GM19372 (cell line): ENCODE measurements around the gene KIF19.

Source experiments
- ATAC-seq: cut with Tn5 transposase; IDR thresholded peaks from one replicate; pipeline ENCODE4 v1.9.1; 2021; ENCODE audit warnings: mild to moderate bottlenecking, low read depth, moderate library complexity; ENCODE audit not compliant: unreplicated experiment

Gene KIF19

DNA sequence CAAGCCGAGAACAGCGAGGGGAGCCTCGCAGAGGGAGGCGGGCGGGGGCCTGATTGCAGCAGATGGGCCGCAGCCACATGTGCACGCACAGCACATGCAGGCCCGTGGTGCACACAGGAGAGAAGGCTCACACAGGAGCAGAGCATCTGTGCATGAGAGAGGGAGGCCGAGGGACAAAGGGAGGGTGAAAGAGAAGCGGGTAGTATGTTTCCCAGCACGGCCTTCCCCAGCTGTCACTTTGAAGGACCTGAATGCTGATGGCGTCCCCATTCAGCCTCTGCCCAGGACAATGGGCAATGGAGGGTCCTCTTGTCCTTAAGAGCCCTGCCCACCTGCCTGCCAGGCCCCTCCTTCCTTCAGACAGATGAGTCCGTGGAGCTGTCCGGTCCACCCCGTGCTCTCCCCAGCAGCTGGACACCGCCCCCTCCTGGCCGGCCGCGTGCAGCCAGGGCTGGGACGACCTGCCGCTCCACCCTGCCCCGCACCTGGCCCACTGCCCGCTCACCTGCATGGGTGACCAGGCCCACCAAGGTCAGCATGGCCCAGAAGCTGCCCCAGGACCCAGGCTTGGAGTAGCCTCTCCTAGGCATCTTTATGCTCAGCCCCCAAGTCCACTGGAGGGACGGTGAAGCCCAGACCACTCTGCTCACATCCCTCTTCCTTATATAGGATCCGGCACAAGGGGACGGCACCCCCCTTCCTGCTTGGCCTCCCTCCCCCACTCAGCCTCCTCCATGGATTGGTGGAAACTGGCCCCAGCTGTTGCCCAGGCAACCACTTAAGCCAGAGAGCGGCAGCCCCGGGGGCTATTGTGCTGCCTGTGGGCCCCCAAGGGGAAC lies 35.4 kb downstream of the KIF19 start, which contains the start of gene BTBD17:
Gene BTBD17, minus strand, starts transcription at position 639 of the 839 bp plus-strand sequence. Its CDS starts 49 bp downstream, at position 590.
- ATAC-seq, result no peak

- no peak for ATAC-seq
These were observed 36.0 kb downstream of the KIF19 start for GRCh38 chr17:74362069-74362405.

DNA sequence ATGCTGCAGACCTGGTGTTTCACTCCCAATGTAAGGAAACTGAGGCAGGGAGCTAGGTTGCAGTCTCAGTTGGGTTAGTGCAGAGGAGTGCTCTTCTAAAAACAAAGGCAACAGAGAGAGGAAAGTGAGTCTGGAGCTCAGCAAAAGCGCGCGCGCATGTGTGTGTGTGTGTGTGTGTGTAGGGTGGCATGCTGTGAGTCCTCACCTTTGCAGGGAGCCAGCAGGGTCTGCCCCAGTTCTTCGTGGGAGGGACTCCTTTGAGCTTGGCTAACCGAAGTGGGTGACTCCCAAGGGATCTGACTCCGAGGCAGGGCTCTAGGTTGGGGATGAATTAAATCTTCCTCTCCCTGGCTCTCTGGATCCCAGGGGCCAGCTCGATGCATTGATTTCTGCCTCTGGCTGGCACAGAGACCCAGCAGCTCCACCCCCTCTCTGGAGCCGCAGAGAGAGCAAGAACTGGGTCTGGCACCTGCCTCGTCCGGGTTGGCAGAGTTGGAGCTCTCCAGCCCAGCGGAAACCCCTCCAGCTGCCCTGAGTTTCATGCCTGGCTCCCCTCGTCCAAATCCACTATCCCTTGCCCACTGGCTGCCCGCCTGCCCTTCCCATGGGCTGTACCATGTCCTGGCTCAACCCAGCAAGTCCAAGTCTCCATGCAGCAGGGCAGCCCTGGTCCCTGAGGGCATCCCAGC lies 36.9 kb downstream of the KIF19 start:
- no peak for ATAC-seq

GRCh38 chr17:74367206-74367605 lies 41.2 kb downstream of the KIF19 start, which contains the start of gene GPR142:
Gene GPR142, plus strand, starts transcription at chr17:74367506. Its CDS starts 2,035 bp downstream, at chr17:74369541.
- ATAC-seq, result no peak

DNA sequence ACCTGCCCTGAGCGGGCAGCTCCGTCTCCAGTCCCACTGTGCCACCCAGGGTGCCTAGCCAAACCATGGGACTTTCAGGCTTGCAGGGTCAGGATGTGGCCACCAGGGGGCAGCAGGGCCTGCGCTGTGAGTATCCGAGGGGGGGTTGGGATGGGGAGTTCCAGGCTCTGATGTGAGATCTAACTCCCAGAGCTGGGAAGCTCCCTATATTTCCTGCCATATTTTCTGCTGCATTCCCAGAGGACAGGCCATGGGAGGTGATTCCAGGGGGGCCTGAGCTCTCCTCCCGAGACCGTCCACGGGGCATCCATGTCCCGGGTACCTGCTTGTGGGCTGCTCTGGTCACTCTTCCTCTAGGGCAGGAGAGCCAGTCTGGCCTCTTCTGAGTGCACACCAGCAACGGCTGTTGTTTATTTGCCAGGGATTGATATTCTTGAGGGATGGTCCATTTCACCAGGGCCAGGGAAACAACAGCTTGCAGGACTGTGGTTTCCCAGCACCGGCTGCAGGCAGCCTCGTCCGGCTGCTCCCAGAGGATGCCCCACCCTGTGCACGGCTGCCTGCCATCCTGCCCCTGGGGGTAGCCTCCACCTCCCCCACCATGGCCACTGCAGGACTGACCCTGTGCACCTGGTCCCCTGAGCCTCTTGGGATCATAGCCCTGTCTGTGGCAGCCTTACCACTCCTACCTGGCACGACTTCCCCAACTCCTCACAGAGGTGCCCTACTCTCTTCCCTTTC lies 42.5 kb downstream of the KIF19 start:
- no peak for ATAC-seq

- no peak for ATAC-seq
These were observed 43.2 kb downstream of the KIF19 start for GRCh38 chr17:74369221-74369620.

GRCh38 chr17:74369665-74370490 lies 43.9 kb downstream of the KIF19 start:
- ATAC-seq, result no peak

DNA sequence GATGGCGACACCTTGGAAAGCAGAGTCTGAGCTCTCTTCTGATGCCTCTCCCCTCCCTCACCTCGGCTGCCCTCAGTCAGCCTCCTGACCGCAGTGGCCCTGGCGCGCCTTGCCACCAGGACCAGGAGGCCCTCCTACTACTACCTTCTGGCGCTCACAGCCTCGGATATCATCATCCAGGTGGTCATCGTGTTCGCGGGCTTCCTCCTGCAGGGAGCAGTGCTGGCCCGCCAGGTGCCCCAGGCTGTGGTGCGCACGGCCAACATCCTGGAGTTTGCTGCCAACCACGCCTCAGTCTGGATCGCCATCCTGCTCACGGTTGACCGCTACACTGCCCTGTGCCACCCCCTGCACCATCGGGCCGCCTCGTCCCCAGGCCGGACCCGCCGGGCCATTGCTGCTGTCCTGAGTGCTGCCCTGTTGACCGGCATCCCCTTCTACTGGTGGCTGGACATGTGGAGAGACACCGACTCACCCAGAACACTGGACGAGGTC lies 45.7 kb downstream of the KIF19 start:
- no peak for ATAC-seq

DNA sequence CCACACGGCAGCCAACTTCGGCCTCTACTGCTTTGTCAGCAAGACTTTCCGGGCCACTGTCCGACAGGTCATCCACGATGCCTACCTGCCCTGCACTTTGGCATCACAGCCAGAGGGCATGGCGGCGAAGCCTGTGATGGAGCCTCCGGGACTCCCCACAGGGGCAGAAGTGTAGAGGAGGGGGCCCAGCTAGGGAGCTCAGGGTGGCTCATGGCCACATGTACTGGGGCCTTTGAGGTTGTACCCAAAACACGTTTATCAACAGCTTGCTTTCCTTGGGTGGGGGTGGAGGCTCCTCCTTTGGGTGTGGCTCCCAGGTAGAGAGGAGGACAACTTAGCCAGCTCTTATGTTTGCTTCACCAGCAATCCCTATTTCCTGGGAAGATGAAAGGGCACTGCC lies 46.4 kb downstream of the KIF19 start:
- no peak for ATAC-seq

GRCh38 chr17:74373838-74374606 lies 48.0 kb downstream of the KIF19 start:
- ATAC-seq, result no peak

DNA sequence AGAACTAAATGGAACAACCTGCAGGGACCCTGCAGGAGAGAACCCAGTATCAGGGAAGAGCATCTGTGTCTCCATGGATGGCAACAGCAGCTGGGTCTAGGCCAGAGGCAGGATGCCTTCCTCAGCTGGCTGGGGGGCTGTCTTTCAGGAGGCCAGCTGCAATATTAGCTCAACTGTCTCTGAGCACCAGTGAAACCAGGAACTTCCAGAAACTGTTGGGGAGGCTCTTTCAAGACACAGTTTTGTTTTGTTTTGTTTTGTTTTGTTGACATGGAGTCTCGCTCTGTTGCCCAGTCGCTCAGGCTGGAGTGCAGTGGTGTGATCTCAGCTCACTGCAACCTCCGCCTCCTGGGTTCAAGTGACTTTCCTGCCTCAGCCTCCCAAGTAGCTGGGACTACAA lies 48.8 kb downstream of the KIF19 start:
- ATAC-seq, result no peak

- no peak for ATAC-seq
These were observed 53.6 kb downstream of the KIF19 start for GRCh38 chr17:74379495-74380085.

DNA sequence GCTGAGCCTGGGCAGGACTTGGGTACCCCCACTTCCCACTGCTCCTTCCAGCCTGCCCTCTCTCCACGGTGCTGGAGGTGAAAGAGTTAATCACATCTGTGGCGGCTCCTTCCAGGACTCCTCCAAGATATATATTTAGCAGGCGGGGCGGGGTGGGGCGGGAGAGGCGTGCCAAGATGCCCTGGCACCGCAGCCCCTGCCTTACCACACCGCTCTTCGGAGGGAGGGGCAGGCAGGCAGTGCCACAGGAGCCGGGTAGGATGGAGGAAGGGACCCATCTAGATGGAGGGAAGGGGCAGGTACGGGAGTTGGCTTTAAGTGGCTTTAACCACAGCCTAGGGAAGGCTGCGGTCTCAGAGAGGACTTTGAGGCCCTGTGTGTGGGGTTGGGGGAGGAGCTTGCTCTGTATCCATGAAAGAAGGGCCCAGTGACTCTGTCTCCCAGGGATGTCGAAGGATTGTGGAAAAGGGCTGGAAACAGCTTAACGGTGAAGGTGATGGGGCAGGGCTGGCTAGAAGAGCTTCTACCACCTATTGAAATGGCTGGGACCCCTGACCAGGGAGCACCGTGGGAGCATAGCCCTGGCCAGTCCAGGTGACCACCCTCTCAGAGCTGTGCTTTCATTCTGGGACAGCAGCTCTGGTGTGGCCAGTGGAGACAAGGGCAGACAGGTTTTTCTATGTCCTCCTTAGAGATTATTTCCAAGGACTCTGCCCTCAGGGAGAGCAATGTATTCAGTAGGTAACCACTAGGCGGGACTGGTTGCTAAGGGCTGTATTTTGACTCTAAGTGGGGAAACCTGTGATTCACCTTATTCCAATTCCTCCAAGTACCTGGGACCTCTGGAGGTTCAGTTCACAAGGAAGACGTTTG lies 54.3 kb downstream of the KIF19 start:
- no peak for ATAC-seq

DNA sequence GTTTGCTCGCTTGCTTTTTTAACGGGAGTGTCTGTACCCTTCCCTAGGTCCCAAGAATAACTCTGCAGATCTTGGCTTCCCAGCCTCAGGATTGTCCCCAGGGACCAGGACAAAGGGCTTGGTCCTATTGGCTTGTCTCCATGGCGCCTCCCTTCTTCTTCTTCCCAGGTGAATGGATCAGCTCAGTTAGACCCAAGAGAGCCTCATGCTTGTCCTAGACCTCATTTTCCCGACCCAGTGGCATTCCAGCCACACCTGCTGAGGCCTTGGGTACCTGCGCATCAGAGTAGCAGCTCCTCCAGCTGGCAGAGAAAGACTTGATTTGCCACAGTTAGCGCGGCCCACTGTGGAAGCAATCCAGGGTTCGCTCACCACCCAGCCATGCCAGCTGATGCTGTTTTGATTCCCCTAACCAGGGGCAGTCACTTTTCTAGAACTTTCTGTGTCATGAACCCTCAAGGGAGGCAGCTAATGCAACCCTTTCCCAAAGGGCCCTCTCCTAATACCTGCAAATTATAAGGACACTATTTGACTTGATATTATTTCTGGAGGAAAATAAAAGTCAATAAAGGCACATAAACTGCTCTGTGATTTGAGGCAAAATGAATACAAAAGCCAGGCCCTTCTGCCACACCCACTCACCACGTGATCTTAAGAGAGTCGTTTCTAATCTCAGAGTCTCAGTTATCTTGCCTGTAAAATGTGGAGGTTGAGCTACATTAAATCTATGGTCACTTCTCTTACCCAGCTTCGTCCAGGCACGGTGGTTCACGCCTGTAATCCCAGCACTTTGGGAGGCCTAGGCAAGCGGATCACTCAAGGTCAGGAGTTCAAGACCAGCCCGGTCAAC lies 55.2 kb downstream of the KIF19 start:
- ATAC-seq, result no peak

DNA sequence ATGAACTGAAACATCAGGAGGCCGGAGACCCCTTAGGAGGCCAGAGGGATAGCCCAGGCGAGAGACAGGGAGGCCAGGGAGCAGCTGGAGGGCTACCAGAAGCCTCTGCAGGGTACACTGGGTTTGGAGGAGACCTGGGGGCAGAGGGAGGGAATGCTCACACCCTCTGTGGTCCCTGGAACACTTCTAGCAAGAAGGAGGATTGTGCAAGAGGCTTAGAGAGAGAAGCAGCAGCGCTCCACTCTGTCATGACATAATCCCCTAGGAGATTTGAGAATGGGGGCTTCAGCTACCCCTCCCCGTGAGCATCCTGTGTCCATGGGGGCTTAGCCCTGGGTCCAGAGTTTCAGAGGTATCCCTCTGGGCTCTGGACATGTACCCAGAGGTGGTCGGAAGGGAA lies 57.1 kb downstream of the KIF19 start:
- no peak for ATAC-seq

- no peak for ATAC-seq
These were observed 59.2 kb downstream of the KIF19 start for GRCh38 chr17:74385201-74385600.

- ATAC-seq, result no peak
These were observed 60.4 kb downstream of the KIF19 start for GRCh38 chr17:74386386-74386785.
